Liver (tissue), 3 donors: ENCODE results near the gene CCNYL1.

Source experiments
- FOXA1 ChIP-seq: IDR thresholded peaks from 2 replicates; pipeline ENCODE4 v1.6.1; 2016; ENCODE audit warnings: antibody characterized with exemption
- RXRA ChIP-seq, 2 donors: IDR thresholded peaks; 2 replicates each; pipeline ENCODE4 v1.6.1; 2017 to 2018; ENCODE audit warnings: antibody characterized with exemption in 2 of 2, mild to moderate bottlenecking in 1 of 2
- YY1 ChIP-seq: IDR thresholded peaks from 2 replicates; pipeline ENCODE4 v1.6.1; 2016; ENCODE audit warnings: antibody characterized with exemption, mild to moderate bottlenecking
- TF ChIP-seq, protein P1 (sequence below): IDR thresholded peaks from 2 replicates; pipeline ENCODE4 v1.6.1; 2016; ENCODE audit warnings: antibody characterized with exemption
- TF ChIP-seq, protein P2 (sequence below): fragments of 150-350 bp; IDR thresholded peaks from 2 replicates; pipeline ENCODE4 v1.5.1; 2017; ENCODE audit warnings: improper control_type of control experiment, low read depth, low read length; ENCODE audit not compliant: missing input control
- donor health status: healthy.
- donor health status: healthy.

- TF ChIP-seq, protein P1, sequence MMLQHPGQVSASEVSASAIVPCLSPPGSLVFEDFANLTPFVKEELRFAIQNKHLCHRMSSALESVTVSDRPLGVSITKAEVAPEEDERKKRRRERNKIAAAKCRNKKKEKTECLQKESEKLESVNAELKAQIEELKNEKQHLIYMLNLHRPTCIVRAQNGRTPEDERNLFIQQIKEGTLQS: no peak
- TF ChIP-seq, protein P2, sequence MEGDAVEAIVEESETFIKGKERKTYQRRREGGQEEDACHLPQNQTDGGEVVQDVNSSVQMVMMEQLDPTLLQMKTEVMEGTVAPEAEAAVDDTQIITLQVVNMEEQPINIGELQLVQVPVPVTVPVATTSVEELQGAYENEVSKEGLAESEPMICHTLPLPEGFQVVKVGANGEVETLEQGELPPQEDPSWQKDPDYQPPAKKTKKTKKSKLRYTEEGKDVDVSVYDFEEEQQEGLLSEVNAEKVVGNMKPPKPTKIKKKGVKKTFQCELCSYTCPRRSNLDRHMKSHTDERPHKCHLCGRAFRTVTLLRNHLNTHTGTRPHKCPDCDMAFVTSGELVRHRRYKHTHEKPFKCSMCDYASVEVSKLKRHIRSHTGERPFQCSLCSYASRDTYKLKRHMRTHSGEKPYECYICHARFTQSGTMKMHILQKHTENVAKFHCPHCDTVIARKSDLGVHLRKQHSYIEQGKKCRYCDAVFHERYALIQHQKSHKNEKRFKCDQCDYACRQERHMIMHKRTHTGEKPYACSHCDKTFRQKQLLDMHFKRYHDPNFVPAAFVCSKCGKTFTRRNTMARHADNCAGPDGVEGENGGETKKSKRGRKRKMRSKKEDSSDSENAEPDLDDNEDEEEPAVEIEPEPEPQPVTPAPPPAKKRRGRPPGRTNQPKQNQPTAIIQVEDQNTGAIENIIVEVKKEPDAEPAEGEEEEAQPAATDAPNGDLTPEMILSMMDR: no peak
- TF ChIP-seq FOXA1: no peak
- no peak for TF ChIP-seq RXRA (IDR thresholded peaks at IDR 0.05)
- no peak for TF ChIP-seq YY1
Observed at GRCh38 chr2:207720517-207721187, 9.2 kb downstream of the CCNYL1 start.
